SU-DHL-6 (cell line): ENCODE data around the gene CNKSR1.

ENCODE experiments used
- CTCF ChIP-seq: fragments of 200-600 bp; sonication (generic); IDR thresholded peaks from one replicate; pipeline ENCODE4 v1.5.1; 2017; ENCODE audit warnings: antibody characterized with exemption, mild to moderate bottlenecking, low read length, moderate library complexity; ENCODE audit not compliant: insufficient read depth, poor library complexity, severe bottlenecking
- EZH2phosphoT487 ChIP-seq: fragments of 200-600 bp; sonication (generic), shearing (Covaris generic); conservative IDR thresholded peaks from 2 replicates; pipeline ENCODE4 v1.6.1; 2018; ENCODE audit warnings: mild to moderate bottlenecking, antibody characterized with exemption, low read length, moderate library complexity, mixed read lengths

- TF ChIP-seq CTCF = no peak
- no peak for TF ChIP-seq EZH2phosphoT487
Observed at GRCh38 chr1:26184086-26184485, 6.8 kb downstream of the CNKSR1 start.
